ENCODE data around the gene TRAP1.

The TRAP1 gene

GRCh38 chr16:3645504-3646347 is 71.6 kb downstream of the TRAP1 start:
- no peak for DNase-seq

GRCh38 chr16:3645108-3645503 is 72.2 kb downstream of the TRAP1 start:
- DNase-seq, result no peak

GRCh38 chr16:3643095-3643730 is 74.1 kb downstream of the TRAP1 start:
- DNase-seq, result no peak

- DNase-seq, result no peak
Measured at GRCh38 chr16:3642397-3643094, 74.8 kb downstream of the TRAP1 start.

- no peak for DNase-seq
Measured at GRCh38 chr16:3641801-3642396, 75.4 kb downstream of the TRAP1 start.

GRCh38 chr16:3640632-3641501 is 76.5 kb downstream of the TRAP1 start:
- no peak for DNase-seq

- DNase-seq, result no peak
Measured at GRCh38 chr16:3640207-3640606, 77.1 kb downstream of the TRAP1 start.

- no peak for DNase-seq
Measured at GRCh38 chr16:3638916-3639644, 78.2 kb downstream of the TRAP1 start.

GRCh38 chr16:3637371-3637923 is 79.9 kb downstream of the TRAP1 start:
- no peak for DNase-seq

- peak; percentile 18 for DNase-seq
Measured at GRCh38 chr16:3625911-3626732, 91.2 kb downstream of the TRAP1 start.

GRCh38 chr16:3625331-3625730 is 92.0 kb downstream of the TRAP1 start:
- DNase-seq, result no peak

GRCh38 chr16:3623642-3624041 is 93.7 kb downstream of the TRAP1 start:
- no peak for DNase-seq

- DNase-seq, result no peak
Measured at GRCh38 chr16:3618769-3619141, 98.6 kb downstream of the TRAP1 start.

- no peak for DNase-seq
Measured at GRCh38 chr16:3612510-3613466, 104.5 kb downstream of the TRAP1 start.

GRCh38 chr16:3611146-3611975 is 106.0 kb downstream of the TRAP1 start, which contains the start of gene SLX4:
SLX4 (minus strand) TSS chr16:3611606; CDS start chr16:3608964, 2,642 bp downstream.
- peak; percentile 94 for DNase-seq

GRCh38 chr16:3610698-3611145 is 106.6 kb downstream of the TRAP1 start:
- DNase-seq, result no peak

GRCh38 chr16:3609895-3610697 is 107.2 kb downstream of the TRAP1 start:
- no peak for DNase-seq

Data from central memory CD4-positive, alpha-beta T cell (primary cell).